Measurements from ENCODE around the gene GTSE1. TPM values are rescaled to one million over a fixed set of nuclear protein-coding genes. Genes with fewer than 3 reads are reported as not detected.
A peak's percentile ranks its signal among the peaks of the same experiment; 100 is the strongest.

Gene GTSE1
- polyA plus RNA-seq, 3 donors: 0.04 TPM; not detected in 2

GRCh38 chr22:46335201-46336118, 38.8 kb downstream of the GTSE1 start, which contains the start of gene TRMU:
Gene TRMU (plus strand): TSS chr22:46335714. CDS start chr22:46335765, 51 bp downstream.
- peak within 1 kb of the TSS; percentile 85 to 94 (median 90) for H3K27ac Mint-ChIP-seq
- H3K27ac ChIP-seq (ENCODE audit: low read depth in 1 of 2, low read length in 2 of 2): peak within 1 kb of the TSS; percentile 53 to 83
- H3K4me2 ChIP-seq (replicated peaks; ENCODE audit: extremely low read depth, low read length, poor library complexity, severe bottlenecking): peak within 1 kb of the TSS; percentile 98
- peaks cover 10 to 14% of the 10 kb centered on the region in 2 donors for H3K4me1 ChIP-seq (ENCODE audit: control insufficient read depth in 1 of 2, insufficient read depth in 2 of 2, low read length in 2 of 2)
- intact Hi-C loops (cut with micrococcal nuclease): loop anchor here in 1 of 2 donors (2.0 kb wide), 1 partner anchor 39 kb away; the partner anchor contains the start of gene GTSE1
- H3K4me3 ChIP-seq (replicated peaks in 1 of 3; ENCODE audit: low read depth in 2 of 3, low read length in 3 of 3): peak within 1 kb of the TSS; percentile 61 to 97 (median 87)
- peak within 1 kb of the TSS; percentile 92 to 96 for H3K4me3 Mint-ChIP-seq
- H2AFZ ChIP-seq (ENCODE audit: insufficient read depth, low read depth, low read length, poor library complexity, severe bottlenecking): peak within 1 kb of the TSS; percentile 97
- TF ChIP-seq CTCF (IDR thresholded peaks at IDR 0.05): no peak
- no peaks in the 10 kb centered on the region for H3K27me3 Mint-ChIP-seq (ENCODE audit: low read depth in 3 of 3)
- H3K79me2 ChIP-seq (ENCODE audit: insufficient read depth, low read length): peaks cover 25% of the 10 kb centered on the region
- peak; percentile 83 to 86 (median 83) for DNase-seq
- no peaks in the 10 kb centered on the region for H3K9me3 ChIP-seq (replicated peaks in 1 of 2; ENCODE audit: control insufficient read depth in 1 of 2, insufficient read depth in 1 of 2, low read length in 2 of 2)
- WGBS (ENCODE audit: insufficient coverage): under 1% methylated on average over 81 of the region's 93 CpGs
- no peaks in the 10 kb centered on the region for H3K27me3 ChIP-seq (ENCODE audit: control insufficient read depth in 2 of 2, insufficient read depth in 2 of 2, low read length in 2 of 2)
- H4K20me1 ChIP-seq (ENCODE audit: insufficient read depth, low read length): peaks cover 13% of the 10 kb centered on the region
- H3K9me3 Mint-ChIP-seq: no peaks in the 10 kb centered on the region
- H3K9ac ChIP-seq (ENCODE audit: insufficient read depth, low read length, poor library complexity, severe bottlenecking): peak within 1 kb of the TSS; percentile 92
- H3K4me1 Mint-ChIP-seq: peaks cover 15% of the 10 kb centered on the region
- H3K36me3 ChIP-seq (replicated peaks in 1 of 2; ENCODE audit: control insufficient read depth in 1 of 2, insufficient read depth in 2 of 2, low read length in 2 of 2): peaks cover 35 to 59% of the 10 kb centered on the region in 2 donors
- H3K36me3 Mint-ChIP-seq: peaks cover 33 to 54% of the 10 kb centered on the region in 2 donors
